ENCODE data around the gene TDRD6.

DNA sequence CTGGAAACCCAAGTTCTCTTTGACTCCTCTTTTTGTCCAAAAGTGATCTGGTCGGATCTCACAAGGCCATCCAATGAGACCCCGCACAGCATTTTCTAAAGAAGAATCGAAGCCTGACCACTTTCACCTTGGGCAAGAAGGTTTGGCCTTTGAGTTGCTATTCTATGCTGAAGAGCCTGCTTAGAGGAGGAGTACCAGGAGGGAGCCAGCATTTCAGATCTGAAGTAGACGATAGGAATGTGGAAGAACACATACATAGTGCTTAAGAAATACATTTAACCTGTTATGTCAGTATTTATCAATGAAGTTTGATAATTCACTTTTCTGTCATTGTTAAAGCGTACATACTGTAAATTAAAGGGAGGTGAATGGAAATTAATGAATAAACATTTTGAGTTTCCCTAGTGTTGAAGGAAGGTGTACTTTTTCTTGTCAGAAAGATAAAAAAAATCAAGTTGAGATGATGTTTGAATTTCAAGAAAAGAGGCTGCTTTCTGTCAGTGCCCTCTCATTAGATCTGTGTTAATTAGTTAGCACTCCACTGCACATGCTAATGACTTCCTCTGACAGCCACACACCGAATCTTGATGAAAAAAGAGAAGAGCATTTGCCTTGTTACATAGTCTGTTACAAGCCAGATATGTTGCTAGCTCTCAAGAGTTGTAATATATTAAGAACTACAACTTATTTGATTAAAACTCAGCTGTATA lies 10.9 kb upstream of the TDRD6 start:
- TF ChIP-seq EZH2phosphoT487 (IDR thresholded peaks at IDR 0.05; ENCODE audit: low read depth) = no peak
- TF ChIP-seq, protein P1, sequence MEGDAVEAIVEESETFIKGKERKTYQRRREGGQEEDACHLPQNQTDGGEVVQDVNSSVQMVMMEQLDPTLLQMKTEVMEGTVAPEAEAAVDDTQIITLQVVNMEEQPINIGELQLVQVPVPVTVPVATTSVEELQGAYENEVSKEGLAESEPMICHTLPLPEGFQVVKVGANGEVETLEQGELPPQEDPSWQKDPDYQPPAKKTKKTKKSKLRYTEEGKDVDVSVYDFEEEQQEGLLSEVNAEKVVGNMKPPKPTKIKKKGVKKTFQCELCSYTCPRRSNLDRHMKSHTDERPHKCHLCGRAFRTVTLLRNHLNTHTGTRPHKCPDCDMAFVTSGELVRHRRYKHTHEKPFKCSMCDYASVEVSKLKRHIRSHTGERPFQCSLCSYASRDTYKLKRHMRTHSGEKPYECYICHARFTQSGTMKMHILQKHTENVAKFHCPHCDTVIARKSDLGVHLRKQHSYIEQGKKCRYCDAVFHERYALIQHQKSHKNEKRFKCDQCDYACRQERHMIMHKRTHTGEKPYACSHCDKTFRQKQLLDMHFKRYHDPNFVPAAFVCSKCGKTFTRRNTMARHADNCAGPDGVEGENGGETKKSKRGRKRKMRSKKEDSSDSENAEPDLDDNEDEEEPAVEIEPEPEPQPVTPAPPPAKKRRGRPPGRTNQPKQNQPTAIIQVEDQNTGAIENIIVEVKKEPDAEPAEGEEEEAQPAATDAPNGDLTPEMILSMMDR (IDR thresholded peaks at IDR 0.05; ENCODE audit: low read depth, low read length) = no peak
